A673 (cell line): Measurements from ENCODE around the gene RAB13.

Source experiments
- EZH2 ChIP-seq: fragments of 200-600 bp; sonication (generic); IDR thresholded peaks from 2 replicates; pipeline ENCODE4 v1.6.1; 2017; ENCODE audit warnings: borderline replicate concordance, low read depth, mild to moderate bottlenecking, mixed read lengths, antibody characterized with exemption, low read length; ENCODE audit not compliant: poor library complexity, severe bottlenecking
- TF ChIP-seq, protein P1 (sequence below): fragments of 300-800, 200-600 bp; sonication (generic); conservative IDR thresholded peaks from 2 replicates; pipeline ENCODE4 v1.5.1; 2017; ENCODE audit warnings: low read depth, mild to moderate bottlenecking, antibody characterized with exemption, low read length, moderate library complexity, mixed read lengths

DNA sequence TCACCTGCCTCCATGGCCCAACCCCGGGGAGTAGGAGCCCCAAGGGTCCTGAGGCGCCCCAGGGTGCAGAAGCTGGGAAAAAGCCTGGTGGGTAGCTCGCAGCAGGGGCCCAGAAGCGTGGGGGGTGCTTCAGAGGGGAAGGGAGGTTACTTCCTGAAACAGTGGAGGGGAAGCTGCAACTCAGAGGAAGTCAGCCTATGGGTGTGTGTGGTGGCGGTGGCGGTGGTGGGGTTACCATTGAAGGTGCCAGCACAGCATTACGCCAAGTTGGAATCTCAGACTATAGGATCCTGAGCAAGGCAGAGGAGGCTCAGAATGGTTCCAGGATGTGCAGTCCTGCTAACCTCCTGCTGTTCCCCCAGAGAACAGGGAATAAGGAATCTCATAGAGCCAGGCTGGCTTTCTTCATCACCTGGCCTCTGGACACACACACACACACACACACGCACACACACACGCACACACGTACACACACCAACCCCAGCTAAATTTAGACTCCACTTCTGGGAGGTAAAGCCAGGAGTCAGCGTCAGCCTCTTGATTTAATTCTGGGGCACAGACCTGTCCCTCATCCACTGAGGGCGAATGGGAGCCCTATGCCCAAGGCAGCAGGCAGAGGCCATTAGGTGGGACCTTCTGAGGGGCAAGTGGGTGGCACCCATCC, 40.9 kb downstream of the RAB13 start:
- TF ChIP-seq, protein P1, sequence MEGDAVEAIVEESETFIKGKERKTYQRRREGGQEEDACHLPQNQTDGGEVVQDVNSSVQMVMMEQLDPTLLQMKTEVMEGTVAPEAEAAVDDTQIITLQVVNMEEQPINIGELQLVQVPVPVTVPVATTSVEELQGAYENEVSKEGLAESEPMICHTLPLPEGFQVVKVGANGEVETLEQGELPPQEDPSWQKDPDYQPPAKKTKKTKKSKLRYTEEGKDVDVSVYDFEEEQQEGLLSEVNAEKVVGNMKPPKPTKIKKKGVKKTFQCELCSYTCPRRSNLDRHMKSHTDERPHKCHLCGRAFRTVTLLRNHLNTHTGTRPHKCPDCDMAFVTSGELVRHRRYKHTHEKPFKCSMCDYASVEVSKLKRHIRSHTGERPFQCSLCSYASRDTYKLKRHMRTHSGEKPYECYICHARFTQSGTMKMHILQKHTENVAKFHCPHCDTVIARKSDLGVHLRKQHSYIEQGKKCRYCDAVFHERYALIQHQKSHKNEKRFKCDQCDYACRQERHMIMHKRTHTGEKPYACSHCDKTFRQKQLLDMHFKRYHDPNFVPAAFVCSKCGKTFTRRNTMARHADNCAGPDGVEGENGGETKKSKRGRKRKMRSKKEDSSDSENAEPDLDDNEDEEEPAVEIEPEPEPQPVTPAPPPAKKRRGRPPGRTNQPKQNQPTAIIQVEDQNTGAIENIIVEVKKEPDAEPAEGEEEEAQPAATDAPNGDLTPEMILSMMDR: no peak
- TF ChIP-seq EZH2: no peak
